Activated CD8-positive, alpha-beta T cell treated with anti-CD3 and anti-CD28 coated beads, Interleukin-2, amount 10 ng/mL, durations not matched to agents 7 days and 5 days (primary cell): ENCODE results near the gene PCNA. TPM values are rescaled to one million over a fixed set of nuclear protein-coding genes. Genes with fewer than 3 reads are reported as not detected.

Experiments used
- ATAC-seq: fragments of 150-1000 bp; cut with Tn5 transposase; one replicate; pipeline ENCODE4 v1.10.0; 2021; ENCODE audit warnings: moderate library complexity
- CTCF ChIA-PET: fragments of 350-600 bp; sonication (Branson Sonifier 250); formaldehyde crosslinking; loops from one replicate; lab custom pipeline; 2021; ENCODE audit warnings: antibody characterized with exemption; lab: Charles Lee
- POLR2A ChIA-PET: fragments of 350-600 bp; sonication (Branson Sonifier 250); formaldehyde crosslinking; loops from one replicate; lab custom pipeline; 2021; ENCODE audit warnings: antibody characterized with exemption; lab: Charles Lee
- DNase-seq: peaks from one replicate; pipeline ENCODE4 v3.0.0-alpha.2; 2020
- H3K27ac Mint-ChIP-seq: one replicate; pipeline ENCODE4 v1.8.0; 2021; ENCODE audit warnings: mild to moderate bottlenecking, mixed read lengths
- H3K27me3 Mint-ChIP-seq: one replicate; pipeline ENCODE4 v1.8.0; 2021; ENCODE audit warnings: low read depth, mixed read lengths
- H3K36me3 Mint-ChIP-seq: one replicate; pipeline ENCODE4 v1.8.0; 2021; ENCODE audit warnings: low read depth, mixed read lengths
- H3K4me1 Mint-ChIP-seq: one replicate; pipeline ENCODE4 v1.8.0; 2021; ENCODE audit warnings: low read depth, mixed read lengths
- H3K4me3 Mint-ChIP-seq: one replicate; pipeline ENCODE4 v1.8.0; 2021; ENCODE audit warnings: mild to moderate bottlenecking, mixed read lengths
- H3K9me3 Mint-ChIP-seq: one replicate; pipeline ENCODE4 v1.8.0; 2022; ENCODE audit warnings: mixed read lengths; ENCODE audit not compliant: insufficient read depth
- total RNA-seq, 2 experiments: library from RNA; stranded (reverse); gene quantifications; one replicate each; pipeline ENCODE4 v1.2.3, GENCODE V29; 2021

PCNA gene
- total RNA-seq, 2 experiments from 2014 or later, result 607 to 613 TPM

DNA sequence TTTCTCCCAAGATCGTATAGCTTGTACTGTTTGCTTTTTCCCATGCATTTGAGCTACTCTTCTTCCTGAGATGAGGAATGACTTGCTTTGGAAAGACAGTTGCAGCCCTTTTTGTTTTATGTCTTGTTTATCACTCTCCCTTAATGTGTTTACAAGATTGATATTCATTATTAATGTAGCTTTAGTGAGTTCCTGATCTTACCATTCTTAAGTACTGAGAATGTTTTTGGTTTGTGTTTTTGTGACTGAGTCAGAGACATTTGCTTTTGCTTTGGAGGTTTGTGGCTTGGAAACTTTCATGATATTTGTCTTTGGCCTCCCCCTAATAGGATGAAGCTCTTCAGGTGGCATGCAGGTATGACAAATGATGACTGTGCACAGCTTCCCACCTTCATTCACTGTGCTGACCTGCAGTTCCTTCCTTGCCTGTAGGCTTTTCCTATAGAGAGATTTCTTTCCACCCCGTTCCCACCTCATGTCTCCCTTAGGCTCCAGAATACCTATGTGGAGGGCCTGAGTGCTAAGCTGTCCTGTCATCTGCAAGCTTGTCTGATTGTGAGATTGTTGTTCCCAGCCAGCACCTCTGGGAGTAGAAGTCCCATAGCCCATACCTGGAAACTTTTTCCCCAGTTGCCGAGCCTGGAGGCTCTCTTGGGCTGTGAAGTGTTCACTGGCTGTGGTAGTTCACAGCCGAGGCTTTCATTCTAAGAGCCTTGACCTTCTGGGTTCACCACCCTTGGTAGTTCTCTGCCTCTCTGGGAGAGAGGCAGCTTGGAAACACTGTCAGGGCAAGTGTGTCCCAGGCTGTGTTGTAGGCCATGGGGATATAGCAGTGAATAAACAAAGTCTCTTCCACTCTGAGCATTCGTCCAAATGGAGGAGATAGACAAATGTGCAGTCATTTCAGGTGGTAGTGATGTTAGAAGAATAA, 34.1 kb upstream of the PCNA start:
- H3K27ac Mint-ChIP-seq, result no peak overlapping the region
- H3K9me3 Mint-ChIP-seq, result no peaks in the 10 kb centered on the region
- H3K4me1 Mint-ChIP-seq, result peaks cover 28% of the 10 kb centered on the region
- ChIA-PET CTCF (interaction anchor here (1.3 to 2.0 kb wide), 3 partner anchors 13 to 52 kb away, joined by 4 to 10 read pairs (median 4); no protein-coding TSS in a partner anchor), POLR2A (interaction anchor here (1.5 kb wide), 1 partner anchor 27 kb away, joined by 4 read pairs; the partner anchor contains the start of gene CDS2)
- H3K27me3 Mint-ChIP-seq, result no peaks in the 10 kb centered on the region
- DNase-seq (no peak), ATAC-seq (no peak)
- H3K4me3 Mint-ChIP-seq, result no peak overlapping the region
- peaks cover 14% of the 10 kb centered on the region for H3K36me3 Mint-ChIP-seq

DNA sequence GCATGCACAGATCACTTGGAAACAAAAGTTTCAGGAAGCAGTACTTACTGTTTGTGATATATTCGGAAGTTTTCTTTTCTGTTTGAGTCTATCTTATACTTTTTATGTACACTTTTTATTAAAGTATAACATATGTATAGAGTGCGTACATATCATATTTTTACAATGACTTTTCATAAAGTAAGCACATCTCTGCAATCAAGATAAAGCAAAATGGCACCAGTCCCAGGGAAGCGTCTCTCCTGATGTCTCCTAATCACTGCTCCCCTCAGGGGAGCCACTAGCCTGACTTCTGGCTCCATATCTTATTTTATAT, 33.4 kb upstream of the PCNA start:
- peaks cover 14% of the 10 kb centered on the region for H3K36me3 Mint-ChIP-seq
- ChIA-PET POLR2A (no interaction called here), CTCF (interaction anchor here (1.3 to 2.0 kb wide), 3 partner anchors 13 to 52 kb away, joined by 4 to 10 read pairs (median 4); no protein-coding TSS in a partner anchor)
- no peak overlapping the region for H3K4me3 Mint-ChIP-seq
- H3K4me1 Mint-ChIP-seq, result peaks cover 30% of the 10 kb centered on the region
- ATAC-seq, result no peak
- H3K27me3 Mint-ChIP-seq, result no peaks in the 10 kb centered on the region
- no peak overlapping the region for H3K27ac Mint-ChIP-seq
- no peaks in the 10 kb centered on the region for H3K9me3 Mint-ChIP-seq
- no peak for DNase-seq

DNA sequence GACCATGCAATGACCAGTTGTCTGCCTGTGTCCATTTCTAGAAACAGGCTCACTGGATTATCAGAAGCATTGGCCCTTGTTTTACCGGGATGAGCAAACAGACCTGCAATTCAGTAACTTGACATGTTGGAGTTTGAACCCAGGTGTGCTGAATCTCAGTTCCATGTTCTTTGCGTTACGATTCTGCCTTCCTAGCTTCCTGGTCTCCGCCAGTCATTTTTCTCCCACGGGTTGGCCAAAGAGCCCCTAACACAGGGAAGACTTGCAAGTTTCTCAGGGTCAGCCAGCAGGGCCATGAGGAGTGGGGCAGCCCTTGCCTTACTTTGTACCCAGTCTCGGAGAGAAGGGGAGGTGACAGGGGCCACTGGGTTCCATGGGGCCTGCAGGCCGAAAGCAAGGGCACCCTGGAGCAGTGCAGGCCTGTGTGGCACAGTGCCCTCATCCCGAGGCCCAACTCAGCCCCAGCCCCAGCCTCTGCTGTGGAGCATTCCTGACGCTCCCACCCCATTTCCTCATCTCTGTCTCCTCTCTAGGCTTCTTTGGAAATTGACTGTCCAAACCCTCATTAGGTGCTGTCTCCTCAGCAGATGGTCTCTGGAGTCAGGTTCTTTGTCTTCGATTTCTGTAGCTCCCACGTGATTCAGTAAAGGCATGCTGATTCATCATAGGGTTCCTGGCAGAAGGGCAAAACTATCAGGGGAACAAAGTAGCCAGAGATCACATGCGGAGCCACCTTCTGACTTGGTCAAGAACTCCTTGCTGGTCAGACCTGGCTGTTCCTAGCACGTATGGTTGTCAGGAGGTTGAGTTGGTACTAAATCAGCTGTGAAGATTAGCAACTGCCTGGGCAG, 30.7 kb upstream of the PCNA start:
- H3K36me3 Mint-ChIP-seq, result peaks cover 11% of the 10 kb centered on the region
- no peaks in the 10 kb centered on the region for H3K9me3 Mint-ChIP-seq
- no peak for DNase-seq
- peaks cover 43% of the 10 kb centered on the region for H3K4me1 Mint-ChIP-seq
- no peak for ATAC-seq
- H3K27ac Mint-ChIP-seq, result no peak overlapping the region
- H3K4me3 Mint-ChIP-seq, result no peak overlapping the region
- ChIA-PET POLR2A (no interaction called here), CTCF (no interaction called here)
- no peaks in the 10 kb centered on the region for H3K27me3 Mint-ChIP-seq

DNA sequence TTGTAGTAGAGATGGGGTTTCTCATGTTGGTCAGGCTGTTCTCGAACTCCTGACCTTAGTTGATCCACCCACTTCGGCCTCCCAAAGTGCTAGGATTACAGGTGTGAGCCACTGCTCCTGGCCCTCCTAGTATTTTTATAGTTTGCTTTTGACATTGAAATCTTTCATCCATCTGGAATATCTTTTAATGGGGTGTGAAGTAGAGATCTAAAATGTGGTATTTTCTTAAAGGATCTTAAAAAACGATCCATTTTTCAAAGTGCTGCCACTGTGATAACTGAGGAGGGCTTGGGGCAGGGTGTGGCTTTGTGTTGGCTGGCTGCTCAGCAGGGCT, 30.1 kb upstream of the PCNA start:
- peaks cover 48% of the 10 kb centered on the region for H3K4me1 Mint-ChIP-seq
- CTCF ChIA-PET, result no interaction called here
- POLR2A ChIA-PET, result no interaction called here

DNA sequence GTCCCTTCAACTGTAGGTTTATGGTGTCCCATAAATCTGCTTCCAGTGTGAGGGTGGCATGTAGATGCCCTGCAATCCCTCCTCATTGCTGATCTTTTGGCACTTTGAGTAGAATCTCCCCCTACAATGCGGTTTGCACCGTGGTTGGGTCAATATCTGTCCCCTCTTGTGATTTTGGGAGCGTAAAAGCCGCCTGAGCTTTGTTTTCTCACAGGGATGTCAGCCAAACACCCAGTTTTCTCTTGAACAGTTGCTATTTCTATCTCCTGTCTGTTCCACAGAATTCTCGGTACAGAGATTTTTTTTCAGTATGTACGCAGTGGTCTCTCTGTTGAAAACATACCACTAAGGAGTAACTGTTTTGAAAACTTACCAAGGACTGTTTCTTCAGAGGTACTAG, 28.8 kb upstream of the PCNA start:
- peaks cover 18% of the 10 kb centered on the region for H3K36me3 Mint-ChIP-seq
- CTCF ChIA-PET, result no interaction called here

More for the DNA sequence above, 30.1 kb upstream of the PCNA start:
- Mint-ChIP-seq H3K27me3 (no peaks in the 10 kb centered on the region), H3K36me3 (peaks cover 11% of the 10 kb centered on the region), H3K9me3 (no peaks in the 10 kb centered on the region), H3K4me3 (no peak overlapping the region), H3K27ac (no peak overlapping the region)
- DNase-seq, result no peak
- no peak for ATAC-seq

DNA sequence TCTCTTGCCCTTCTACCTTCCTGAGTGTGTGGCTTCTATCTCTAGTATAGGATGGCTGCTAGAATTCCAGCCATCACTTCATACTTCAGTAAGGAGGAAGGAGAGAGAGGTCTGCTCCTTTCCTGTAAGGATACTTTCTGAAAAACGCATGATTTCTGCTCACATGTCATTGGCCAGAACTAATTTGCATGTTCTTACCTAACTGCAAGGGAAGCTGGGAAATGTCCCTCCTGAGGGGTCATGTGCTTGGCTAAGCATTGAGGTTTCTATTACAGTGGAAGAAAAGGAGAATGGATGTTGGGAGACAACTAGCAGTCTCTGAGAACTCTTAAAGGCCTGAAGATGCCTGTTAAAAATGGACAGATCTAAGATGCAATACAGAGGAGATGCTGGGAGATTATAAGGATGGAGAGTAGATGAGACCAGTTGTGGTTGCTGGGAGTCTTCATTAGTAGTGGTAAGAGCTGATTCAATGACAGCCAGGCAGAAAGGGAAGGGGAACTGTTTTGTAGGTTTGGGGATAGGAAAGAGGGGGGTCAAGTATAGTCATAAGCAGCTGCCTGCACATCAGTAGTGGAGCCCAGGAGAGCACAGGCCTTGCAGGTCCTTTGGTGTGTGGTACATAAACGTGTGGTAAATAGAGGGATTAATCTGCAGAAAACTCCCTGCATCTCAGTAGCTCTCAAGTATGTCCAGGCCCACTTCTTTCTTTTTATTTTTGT, 27.3 kb upstream of the PCNA start:
- Mint-ChIP-seq H3K27me3 (no peaks in the 10 kb centered on the region), H3K27ac (no peak overlapping the region), H3K4me1 (peaks cover 32% of the 10 kb centered on the region), H3K4me3 (no peak overlapping the region), H3K36me3 (peaks cover 11% of the 10 kb centered on the region), H3K9me3 (no peaks in the 10 kb centered on the region)
- CTCF ChIA-PET, result interaction anchor here (0.7 to 1.5 kb wide), 3 partner anchors 43 to 335 kb away, joined by 3 to 4 read pairs (median 3); no protein-coding TSS in a partner anchor
- no peak for ATAC-seq
- DNase-seq, result no peak
- POLR2A ChIA-PET, result no interaction called here

More for the DNA sequence above, 28.8 kb upstream of the PCNA start:
- ATAC-seq, result no peak
- Mint-ChIP-seq H3K4me1 (peaks cover 44% of the 10 kb centered on the region), H3K9me3 (no peaks in the 10 kb centered on the region), H3K27ac (no peak overlapping the region), H3K4me3 (no peak overlapping the region), H3K27me3 (no peaks in the 10 kb centered on the region)
- POLR2A ChIA-PET, result no interaction called here
- DNase-seq, result no peak

DNA sequence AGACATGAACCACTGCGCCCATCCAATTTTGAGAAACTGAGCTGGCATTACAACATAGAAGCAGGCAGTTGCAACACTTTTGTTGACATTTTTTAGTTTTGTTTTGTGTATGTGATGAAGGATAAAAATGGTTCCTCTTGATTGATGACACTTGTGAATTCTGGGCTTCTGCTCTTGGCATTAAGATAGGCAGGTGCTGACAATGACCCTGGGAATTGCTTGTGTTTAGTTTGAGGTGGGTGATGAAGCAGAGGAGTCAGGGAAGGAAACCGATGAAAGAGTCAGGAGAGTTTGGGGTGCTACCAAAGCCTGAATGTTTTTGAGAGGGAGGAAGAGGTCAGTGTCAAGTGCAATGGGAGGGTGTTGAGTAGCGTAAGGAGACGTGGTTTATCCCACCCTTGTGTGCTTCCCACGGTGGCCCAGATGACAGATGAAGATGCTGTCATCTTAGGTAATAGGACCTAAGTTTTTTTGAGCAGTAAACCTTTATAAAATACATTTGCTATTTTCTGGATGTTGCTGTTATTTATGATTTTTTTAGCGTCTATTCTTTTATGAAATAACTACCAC, 26.4 kb upstream of the PCNA start:
- peaks cover 30% of the 10 kb centered on the region for H3K4me1 Mint-ChIP-seq
- H3K9me3 Mint-ChIP-seq, result no peaks in the 10 kb centered on the region
- no peaks in the 10 kb centered on the region for H3K27me3 Mint-ChIP-seq
- ChIA-PET CTCF (interaction anchor here (0.7 to 1.5 kb wide), 2 partner anchors 46 to 334 kb away, joined by 3 to 4 read pairs; no protein-coding TSS in a partner anchor), POLR2A (no interaction called here)
- peaks cover 10% of the 10 kb centered on the region for H3K36me3 Mint-ChIP-seq
- no peak overlapping the region for H3K4me3 Mint-ChIP-seq
- H3K27ac Mint-ChIP-seq, result no peak overlapping the region
- ATAC-seq (no peak), DNase-seq (no peak)

DNA sequence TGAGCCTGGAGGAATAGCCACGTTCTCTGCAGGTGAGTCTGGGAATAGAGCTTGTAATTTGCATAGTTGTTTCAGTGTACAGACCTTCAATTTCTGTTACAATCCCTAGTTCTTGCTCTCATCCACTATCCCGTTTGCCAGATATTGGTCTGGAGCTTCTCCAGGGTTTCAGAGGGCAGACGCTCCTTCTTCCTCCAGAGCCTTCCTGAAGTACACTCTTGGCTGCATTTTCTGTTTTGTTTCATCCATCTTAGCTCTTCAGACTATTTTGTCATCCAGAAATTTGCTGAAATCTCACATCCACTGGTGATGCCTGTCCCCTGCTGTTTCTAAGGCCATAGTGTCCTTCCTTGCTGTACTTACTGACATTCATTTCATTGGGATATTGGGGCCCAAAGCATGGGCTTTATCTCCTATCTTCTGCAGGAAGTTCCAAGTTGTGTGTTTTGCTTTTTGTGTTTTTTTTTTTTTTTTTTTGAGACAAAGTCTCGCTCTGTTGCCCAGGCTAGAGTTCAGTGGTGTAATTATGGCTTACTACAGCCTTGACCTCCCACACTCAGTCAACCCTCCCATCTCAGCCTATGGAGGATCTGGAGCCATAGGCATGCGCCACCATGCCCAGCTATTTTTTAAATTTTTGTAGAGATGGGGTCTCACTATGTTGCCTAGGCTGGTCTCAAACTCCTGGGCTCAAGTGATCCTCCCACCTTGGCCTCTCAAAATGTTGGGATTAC, 25.8 kb upstream of the PCNA start:
- Mint-ChIP-seq H3K4me3 (no peak overlapping the region), H3K9me3 (no peaks in the 10 kb centered on the region), H3K36me3 (peaks cover 10% of the 10 kb centered on the region), H3K27me3 (no peaks in the 10 kb centered on the region), H3K27ac (no peak overlapping the region), H3K4me1 (peaks cover 27% of the 10 kb centered on the region)
- no peak for ATAC-seq
- no peak for DNase-seq
- CTCF ChIA-PET, result interaction anchor here (0.9 to 1.5 kb wide), 3 partner anchors 12 to 46 kb away, joined by 3 to 5 read pairs (median 4); no protein-coding TSS in a partner anchor
- POLR2A ChIA-PET, result no interaction called here

DNA sequence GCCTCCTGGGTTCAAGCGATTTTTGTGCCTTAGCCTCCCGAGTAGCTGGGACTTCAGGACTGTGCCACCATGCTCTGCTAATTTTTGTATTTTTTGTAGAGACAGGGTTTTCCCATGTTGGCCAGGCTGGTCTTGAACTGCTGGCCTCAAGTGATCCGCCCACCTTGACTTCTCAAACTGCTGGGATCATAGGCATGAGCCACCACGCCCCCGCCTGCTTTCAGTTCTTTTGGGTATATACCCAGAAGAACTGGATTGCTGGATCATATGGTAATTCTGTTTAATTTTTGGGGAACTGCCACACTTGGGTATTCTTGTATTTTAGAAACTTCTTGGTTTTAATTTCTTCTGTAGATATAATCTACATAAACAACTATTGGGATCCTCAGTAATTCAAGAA, 24.1 kb upstream of the PCNA start:
- DNase-seq (no peak), ATAC-seq (no peak)
- no peaks in the 10 kb centered on the region for H3K9me3 Mint-ChIP-seq
- no peak overlapping the region for H3K4me3 Mint-ChIP-seq
- no peak overlapping the region for H3K27ac Mint-ChIP-seq
- POLR2A ChIA-PET, result no interaction called here
- H3K27me3 Mint-ChIP-seq, result no peaks in the 10 kb centered on the region
- peaks cover 27% of the 10 kb centered on the region for H3K4me1 Mint-ChIP-seq
- CTCF ChIA-PET, result no interaction called here
- peaks cover 10% of the 10 kb centered on the region for H3K36me3 Mint-ChIP-seq

DNA sequence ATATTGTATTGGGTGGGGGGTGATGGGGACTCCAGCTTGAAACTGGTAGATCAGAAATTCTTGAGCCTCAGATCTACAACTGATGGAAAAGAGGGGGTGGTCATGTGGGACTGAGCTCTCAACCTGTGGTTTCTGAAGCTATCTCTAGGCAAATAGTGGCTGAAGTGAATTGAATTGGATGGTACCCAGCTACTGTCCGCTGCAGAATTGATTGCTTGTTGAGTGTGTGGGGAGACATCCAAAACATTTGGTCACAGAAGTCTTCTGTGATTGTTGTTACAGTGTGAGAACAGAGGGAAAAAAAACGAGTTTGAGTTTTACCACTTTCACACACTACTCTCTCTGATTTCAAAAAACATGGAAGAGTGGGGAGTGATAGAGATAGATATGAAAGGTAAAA, 21.9 kb upstream of the PCNA start:
- H3K9me3 Mint-ChIP-seq, result no peaks in the 10 kb centered on the region
- ATAC-seq, result no peak
- no peaks in the 10 kb centered on the region for H3K27me3 Mint-ChIP-seq
- ChIA-PET CTCF (interaction anchor here (1.4 to 1.5 kb wide), 2 partner anchors 28 to 51 kb away, joined by 4 read pairs; no protein-coding TSS in a partner anchor), POLR2A (no interaction called here)
- H3K27ac Mint-ChIP-seq, result no peak overlapping the region
- peaks cover 14% of the 10 kb centered on the region for H3K4me1 Mint-ChIP-seq
- H3K36me3 Mint-ChIP-seq, result peaks cover 14% of the 10 kb centered on the region
- H3K4me3 Mint-ChIP-seq, result no peak overlapping the region
- DNase-seq, result no peak
